ENCODE results near the gene EIF2S2. TPM values are rescaled to one million over a fixed set of nuclear protein-coding genes. Genes with fewer than 3 reads are reported as not detected.

The EIF2S2 gene
- total RNA-seq, 1 donor from 2014 or later = 152 TPM

- TF ChIP-seq CTCF (IDR thresholded peaks at IDR 0.05) = peak; percentile 62
- Mint-ChIP-seq H3K9me3 (ENCODE audit: low read depth) (no peaks in the 10 kb centered on the region), H3K27me3 (ENCODE audit: low read depth) (no peaks in the 10 kb centered on the region), H3K4me1 (ENCODE audit: low read depth) (peaks cover 59% of the 10 kb centered on the region), H3K27ac (ENCODE audit: unreplicated experiment) (peak overlapping the region; percentile 99), H3K36me3 (ENCODE audit: low read depth) (peaks cover 16% of the 10 kb centered on the region), H3K4me3 (ENCODE audit: unreplicated experiment) (peak overlapping the region; percentile 96)
- no peak for DNase-seq (ENCODE audit: low spot score)
Observed at GRCh38 chr20:34110745-34111641, 1.1 kb downstream of the EIF2S2 start.

- DNase-seq (ENCODE audit: low spot score) = no peak
- Mint-ChIP-seq H3K4me3 (ENCODE audit: unreplicated experiment) (peak overlapping the region; percentile 96), H3K27me3 (ENCODE audit: low read depth) (no peaks in the 10 kb centered on the region), H3K36me3 (ENCODE audit: low read depth) (peaks cover 21% of the 10 kb centered on the region), H3K9me3 (ENCODE audit: low read depth) (no peaks in the 10 kb centered on the region), H3K4me1 (ENCODE audit: low read depth) (peaks cover 67% of the 10 kb centered on the region), H3K27ac (ENCODE audit: unreplicated experiment) (peak overlapping the region; percentile 99)
- TF ChIP-seq CTCF (IDR thresholded peaks at IDR 0.05) = no peak
Observed at GRCh38 chr20:34110025-34110744, 1.9 kb downstream of the EIF2S2 start.

GRCh38 chr20:34109442-34109841, 2.6 kb downstream of the EIF2S2 start:
- H3K4me3 Mint-ChIP-seq (ENCODE audit: unreplicated experiment) = peak overlapping the region; percentile 96
- H3K27me3 Mint-ChIP-seq (ENCODE audit: low read depth) = no peaks in the 10 kb centered on the region
- no peak for DNase-seq (ENCODE audit: low spot score)
- no peak for TF ChIP-seq CTCF (IDR thresholded peaks at IDR 0.05)
- H3K4me1 Mint-ChIP-seq (ENCODE audit: low read depth) = peaks cover 73% of the 10 kb centered on the region
- H3K36me3 Mint-ChIP-seq (ENCODE audit: low read depth) = peaks cover 29% of the 10 kb centered on the region
- H3K9me3 Mint-ChIP-seq (ENCODE audit: low read depth) = no peaks in the 10 kb centered on the region
- peak overlapping the region; percentile 57 for H3K27ac Mint-ChIP-seq (ENCODE audit: unreplicated experiment)

GRCh38 chr20:34108616-34109174, 3.3 kb downstream of the EIF2S2 start:
- no peak for TF ChIP-seq CTCF (IDR thresholded peaks at IDR 0.05)
- H3K36me3 Mint-ChIP-seq (ENCODE audit: low read depth) = peaks cover 35% of the 10 kb centered on the region
- H3K4me1 Mint-ChIP-seq (ENCODE audit: low read depth) = peaks cover 79% of the 10 kb centered on the region
- H3K27ac Mint-ChIP-seq (ENCODE audit: unreplicated experiment) = peak overlapping the region; percentile 32
- DNase-seq (ENCODE audit: low spot score) = no peak
- H3K27me3 Mint-ChIP-seq (ENCODE audit: low read depth) = no peaks in the 10 kb centered on the region
- H3K4me3 Mint-ChIP-seq (ENCODE audit: unreplicated experiment) = peak overlapping the region; percentile 28
- no peaks in the 10 kb centered on the region for H3K9me3 Mint-ChIP-seq (ENCODE audit: low read depth)

All from chondrocyte (in vitro differentiated cells).